ENCODE measurements around the gene XCL1. TPM values are rescaled to one million over a fixed set of nuclear protein-coding genes. Genes with fewer than 3 reads are reported as not detected.

Gene XCL1
- total RNA-seq, 1 experiment from 2014 or later = 0.26 TPM

GRCh38 chr1:168565825-168566224, 10.6 kb upstream of the XCL1 start:
- Histone ChIP-seq H2BK15ac (ENCODE audit: low read depth, low read length) (no peak overlapping the region), H3K18ac (ENCODE audit: insufficient read length, low read depth, low read length) (no peak overlapping the region), H4K5ac (ENCODE audit: insufficient read length, low read depth, low read length) (no peak overlapping the region), H3K23ac (ENCODE audit: insufficient read length, low read depth, low read length) (no peak overlapping the region), H2BK5ac (ENCODE audit: insufficient read length, low read length) (no peak overlapping the region), H2BK20ac (ENCODE audit: low read depth, low read length, poor library complexity, severe bottlenecking) (no peak overlapping the region), H3K79me1 (ENCODE audit: insufficient read depth, low read depth, low read length, poor library complexity, severe bottlenecking) (no peaks in the 10 kb centered on the region), H3K27ac (ENCODE audit: insufficient read length, low read depth, low read length) (no peak overlapping the region), H2AFZ (ENCODE audit: low read length) (no peak overlapping the region), H3K4me2 (ENCODE audit: insufficient read depth, insufficient read length, low read length) (no peak overlapping the region), H2BK120ac (ENCODE audit: low read depth, low read length, poor library complexity, severe bottlenecking) (no peak overlapping the region), H3K14ac (ENCODE audit: insufficient read depth, low read length) (no peak overlapping the region), H3T11ph (ENCODE audit: low read length) (no peak overlapping the region), H3K27me3 (ENCODE audit: insufficient read depth, low read length) (no peaks in the 10 kb centered on the region), H3K56ac (ENCODE audit: insufficient read length, low read depth, low read length) (no peak overlapping the region), H4K91ac (ENCODE audit: insufficient read length, low read depth, low read length) (no peak overlapping the region), H3K79me2 (ENCODE audit: insufficient read depth, low read length) (no peaks in the 10 kb centered on the region), H2BK12ac (ENCODE audit: insufficient read length, low read depth, low read length) (no peak overlapping the region), H4K8ac (replicated peaks; ENCODE audit: insufficient read length, low read depth, low read length) (no peak overlapping the region), H3K23me2 (ENCODE audit: insufficient read length, low read depth, low read length, poor library complexity, severe bottlenecking) (no peaks in the 10 kb centered on the region), H3K9ac (ENCODE audit: extremely low read depth, insufficient read length, low read length) (no peak overlapping the region), H3K9me3 (ENCODE audit: control insufficient read depth, low read depth, low read length) (no peaks in the 10 kb centered on the region), H3K4me1 (ENCODE audit: insufficient read depth, low read length) (peaks cover 6% of the 10 kb centered on the region; the same call in 1 of the 2 replicates), H4K20me1 (ENCODE audit: control insufficient read depth, insufficient read depth, insufficient read length) (no peaks in the 10 kb centered on the region), H2AK5ac (ENCODE audit: insufficient read length, low read length) (no peak overlapping the region), H3K4ac (ENCODE audit: low read depth, low read length) (no peak overlapping the region)
- Mint-ChIP-seq H3K9me3 (no peaks in the 10 kb centered on the region; a peak in 1 of 5 replicates), H3K4me3 (no peak overlapping the region), H3K4me1 (peaks cover 11 to 14% of the 10 kb centered on the region in 2 experiments), H3K27me3 (ENCODE audit: low read depth) (no peaks in the 10 kb centered on the region), H3K27ac (no peak overlapping the region), H3K36me3 (ENCODE audit: insufficient read depth in 1 of 3, low read depth in 3 of 3) (peaks cover 0 to 1% (median 0%) of the 10 kb centered on the region in 3 experiments; a peak in 1 of 7 replicates)
- no peak for TF ChIP-seq CTCF (conservative IDR thresholded peaks at IDR 0.05)
- no CpG with 5 or more reads among the region's 4 CpGs for WGBS (ENCODE audit: extremely low coverage, insufficient read length, low lambda C conversion rate)
- no peak for DNase-seq
